Measurements from ENCODE around the gene CC2D1B. TPM values are rescaled to one million over a fixed set of nuclear protein-coding genes. Genes with fewer than 3 reads are reported as not detected.

The CC2D1B gene
- total RNA-seq, 2 donors from 2014 or later, result 26.6 to 39.8 TPM

GRCh38 chr1:52348704-52349300 is 17.2 kb downstream of the CC2D1B start:
- Mint-ChIP-seq H3K4me3 (no peak overlapping the region), H3K9me3 (no peaks in the 10 kb centered on the region), H3K4me1 (no peaks in the 10 kb centered on the region), H3K27me3 (no peaks in the 10 kb centered on the region), H3K27ac (no peak overlapping the region), H3K36me3 (ENCODE audit: low read depth) (peaks cover 36% of the 10 kb centered on the region)
- ATAC-seq (replicated peaks), result no peak

GRCh38 chr1:52346653-52347052 is 19.4 kb downstream of the CC2D1B start:
- Mint-ChIP-seq H3K27me3 (no peaks in the 10 kb centered on the region), H3K4me1 (no peaks in the 10 kb centered on the region), H3K4me3 (no peak overlapping the region), H3K9me3 (no peaks in the 10 kb centered on the region), H3K36me3 (ENCODE audit: low read depth) (peaks cover 16% of the 10 kb centered on the region), H3K27ac (no peak overlapping the region)
- no peak for ATAC-seq (replicated peaks)

GRCh38 chr1:52345252-52345651 is 20.8 kb downstream of the CC2D1B start:
- no peak for ATAC-seq (replicated peaks)
- Mint-ChIP-seq H3K27me3 (no peaks in the 10 kb centered on the region), H3K4me3 (no peak overlapping the region), H3K27ac (peak overlapping the region; percentile 16), H3K9me3 (no peaks in the 10 kb centered on the region), H3K4me1 (no peaks in the 10 kb centered on the region), H3K36me3 (ENCODE audit: low read depth) (peaks cover 3% of the 10 kb centered on the region)

GRCh38 chr1:52343979-52344378 is 22.0 kb downstream of the CC2D1B start:
- Mint-ChIP-seq H3K4me3 (no peak overlapping the region), H3K9me3 (no peaks in the 10 kb centered on the region), H3K36me3 (ENCODE audit: low read depth) (no peaks in the 10 kb centered on the region), H3K27me3 (no peaks in the 10 kb centered on the region), H3K4me1 (no peaks in the 10 kb centered on the region), H3K27ac (no peak overlapping the region)
- ATAC-seq (replicated peaks), result no peak

GRCh38 chr1:52341655-52342260 is 24.2 kb downstream of the CC2D1B start:
- no peak overlapping the region for H3K4me3 Mint-ChIP-seq
- no peak for ATAC-seq (replicated peaks)
- no peaks in the 10 kb centered on the region for H3K4me1 Mint-ChIP-seq
- H3K27me3 Mint-ChIP-seq, result no peaks in the 10 kb centered on the region
- no peak overlapping the region for H3K27ac Mint-ChIP-seq
- H3K9me3 Mint-ChIP-seq, result no peaks in the 10 kb centered on the region
- H3K36me3 Mint-ChIP-seq (ENCODE audit: low read depth), result no peaks in the 10 kb centered on the region

- Mint-ChIP-seq H3K4me3 (no peak overlapping the region), H3K4me1 (no peaks in the 10 kb centered on the region), H3K9me3 (no peaks in the 10 kb centered on the region), H3K27ac (no peak overlapping the region), H3K27me3 (no peaks in the 10 kb centered on the region), H3K36me3 (ENCODE audit: low read depth) (no peaks in the 10 kb centered on the region)
- ATAC-seq (replicated peaks), result no peak
Observed at GRCh38 chr1:52337439-52337838, 28.6 kb downstream of the CC2D1B start.

- no peaks in the 10 kb centered on the region for H3K4me1 Mint-ChIP-seq
- no peaks in the 10 kb centered on the region for H3K9me3 Mint-ChIP-seq
- no peak overlapping the region for H3K4me3 Mint-ChIP-seq
- no peak overlapping the region for H3K27ac Mint-ChIP-seq
- ATAC-seq (replicated peaks), result no peak
- no peaks in the 10 kb centered on the region for H3K27me3 Mint-ChIP-seq
- H3K36me3 Mint-ChIP-seq (ENCODE audit: low read depth), result no peaks in the 10 kb centered on the region
Observed at GRCh38 chr1:52334906-52335528, 31.0 kb downstream of the CC2D1B start.

- ATAC-seq (replicated peaks), result no peak
- no peaks in the 10 kb centered on the region for H3K4me1 Mint-ChIP-seq
- no peaks in the 10 kb centered on the region for H3K9me3 Mint-ChIP-seq
- H3K4me3 Mint-ChIP-seq, result no peak overlapping the region
- H3K27ac Mint-ChIP-seq, result no peak overlapping the region
- H3K27me3 Mint-ChIP-seq, result no peaks in the 10 kb centered on the region
- no peaks in the 10 kb centered on the region for H3K36me3 Mint-ChIP-seq (ENCODE audit: low read depth)
Observed at GRCh38 chr1:52332411-52332810, 33.6 kb downstream of the CC2D1B start.

- no peaks in the 10 kb centered on the region for H3K4me1 Mint-ChIP-seq
- ATAC-seq (replicated peaks), result no peak
Observed at GRCh38 chr1:52328615-52329014, 37.4 kb downstream of the CC2D1B start.

GRCh38 chr1:52325786-52326185 is 40.2 kb downstream of the CC2D1B start:
- no peak overlapping the region for H3K4me3 Mint-ChIP-seq
- no peaks in the 10 kb centered on the region for H3K27me3 Mint-ChIP-seq
- no peaks in the 10 kb centered on the region for H3K9me3 Mint-ChIP-seq

More at GRCh38 chr1:52328615-52329014, 37.4 kb downstream of the CC2D1B start:
- Mint-ChIP-seq H3K4me3 (no peak overlapping the region), H3K36me3 (ENCODE audit: low read depth) (no peaks in the 10 kb centered on the region), H3K27ac (no peak overlapping the region), H3K27me3 (no peaks in the 10 kb centered on the region), H3K9me3 (no peaks in the 10 kb centered on the region)

GRCh38 chr1:52323731-52324130 is 42.3 kb downstream of the CC2D1B start:
- Mint-ChIP-seq H3K27ac (no peak overlapping the region), H3K4me3 (no peak overlapping the region)

More at GRCh38 chr1:52325786-52326185, 40.2 kb downstream of the CC2D1B start:
- no peak overlapping the region for H3K27ac Mint-ChIP-seq
- H3K4me1 Mint-ChIP-seq, result no peaks in the 10 kb centered on the region
- ATAC-seq (replicated peaks), result no peak
- H3K36me3 Mint-ChIP-seq (ENCODE audit: low read depth), result no peaks in the 10 kb centered on the region

GRCh38 chr1:52321061-52321460 is 44.9 kb downstream of the CC2D1B start:
- H3K27ac Mint-ChIP-seq, result no peak overlapping the region
- H3K4me3 Mint-ChIP-seq, result no peak overlapping the region
- H3K4me1 Mint-ChIP-seq, result no peaks in the 10 kb centered on the region
- no peaks in the 10 kb centered on the region for H3K9me3 Mint-ChIP-seq
- H3K27me3 Mint-ChIP-seq, result no peaks in the 10 kb centered on the region
- H3K36me3 Mint-ChIP-seq (ENCODE audit: low read depth), result no peaks in the 10 kb centered on the region
- ATAC-seq (replicated peaks), result no peak

More at GRCh38 chr1:52323731-52324130, 42.3 kb downstream of the CC2D1B start:
- Mint-ChIP-seq H3K27me3 (no peaks in the 10 kb centered on the region), H3K4me1 (no peaks in the 10 kb centered on the region), H3K36me3 (ENCODE audit: low read depth) (no peaks in the 10 kb centered on the region), H3K9me3 (no peaks in the 10 kb centered on the region)
- no peak for ATAC-seq (replicated peaks)

- H3K4me1 Mint-ChIP-seq, result no peaks in the 10 kb centered on the region
- no peak overlapping the region for H3K4me3 Mint-ChIP-seq
- no peaks in the 10 kb centered on the region for H3K27me3 Mint-ChIP-seq
- H3K9me3 Mint-ChIP-seq, result no peaks in the 10 kb centered on the region
- no peak overlapping the region for H3K27ac Mint-ChIP-seq
- H3K36me3 Mint-ChIP-seq (ENCODE audit: low read depth), result peaks cover 17% of the 10 kb centered on the region
- ATAC-seq (replicated peaks), result no peak
Observed at GRCh38 chr1:52306227-52307006, 59.6 kb downstream of the CC2D1B start.

- no peak for ATAC-seq (replicated peaks)
- Mint-ChIP-seq H3K4me3 (no peak overlapping the region), H3K9me3 (no peaks in the 10 kb centered on the region), H3K4me1 (no peaks in the 10 kb centered on the region), H3K27me3 (no peaks in the 10 kb centered on the region), H3K36me3 (ENCODE audit: low read depth) (peaks cover 17% of the 10 kb centered on the region), H3K27ac (no peak overlapping the region)
Observed at GRCh38 chr1:52305417-52306226, 60.4 kb downstream of the CC2D1B start.

All from activated T-helper 17 cell treated with anti-CD3 and anti-CD28 coated beads, Interleukin-2, amount 50 U/mL, for 72 hours (primary cell).